ENCODE measurements around the gene ZBTB37.
"Not testable (repeated sequence)": the region's sequence is repeated elsewhere in the genome, so short reads cannot be mapped to it uniquely, and the experiment has no call there.

ZBTB37 gene

GRCh38 chr1:173856014-173856413 lies 12.2 kb upstream of the ZBTB37 start:
- Histone ChIP-seq H3K36me3 (ENCODE audit: control insufficient read depth, insufficient read depth, low read length) (peaks cover 29% of the 10 kb centered on the region), H3K9me3 (ENCODE audit: control insufficient read depth, low read length) (no peaks in the 10 kb centered on the region), H3K27me3 (replicated peaks; ENCODE audit: control insufficient read depth, insufficient read depth, low read length, poor library complexity, severe bottlenecking) (no peaks in the 10 kb centered on the region), H3K4me1 (ENCODE audit: control insufficient read depth, insufficient read depth, low read length, poor library complexity, severe bottlenecking) (no peaks in the 10 kb centered on the region), H3K4me3 (ENCODE audit: insufficient read depth, low read depth, low read length, poor library complexity, severe bottlenecking) (no peak overlapping the region), H3K27ac (ENCODE audit: insufficient read depth, low read length, poor library complexity, severe bottlenecking) (no peak overlapping the region)
- DNase-seq = no peak

GRCh38 chr1:173856903-173857302 lies 11.3 kb upstream of the ZBTB37 start:
- Histone ChIP-seq H3K36me3 (ENCODE audit: control insufficient read depth, insufficient read depth, low read length) (peaks cover 26% of the 10 kb centered on the region), H3K27me3 (replicated peaks; ENCODE audit: control insufficient read depth, insufficient read depth, low read length, poor library complexity, severe bottlenecking) (no peaks in the 10 kb centered on the region), H3K9me3 (ENCODE audit: control insufficient read depth, low read length) (no peaks in the 10 kb centered on the region), H3K27ac (ENCODE audit: insufficient read depth, low read length, poor library complexity, severe bottlenecking) (no peak overlapping the region), H3K4me3 (ENCODE audit: insufficient read depth, low read depth, low read length, poor library complexity, severe bottlenecking) (no peak overlapping the region), H3K4me1 (ENCODE audit: control insufficient read depth, insufficient read depth, low read length, poor library complexity, severe bottlenecking) (no peaks in the 10 kb centered on the region)
- DNase-seq = no peak

- Histone ChIP-seq H3K4me1 (ENCODE audit: control insufficient read depth, insufficient read depth, low read length, poor library complexity, severe bottlenecking) (no peaks in the 10 kb centered on the region), H3K4me3 (ENCODE audit: insufficient read depth, low read depth, low read length, poor library complexity, severe bottlenecking) (no peak overlapping the region), H3K27ac (ENCODE audit: insufficient read depth, low read length, poor library complexity, severe bottlenecking) (no peak overlapping the region), H3K9me3 (ENCODE audit: control insufficient read depth, low read length) (no peaks in the 10 kb centered on the region), H3K27me3 (replicated peaks; ENCODE audit: control insufficient read depth, insufficient read depth, low read length, poor library complexity, severe bottlenecking) (no peaks in the 10 kb centered on the region), H3K36me3 (ENCODE audit: control insufficient read depth, insufficient read depth, low read length) (peaks cover 25% of the 10 kb centered on the region)
- no peak for DNase-seq
These were observed 10.7 kb upstream of the ZBTB37 start for GRCh38 chr1:173857363-173857917.

- not testable (repeated sequence) for H3K27ac ChIP-seq (ENCODE audit: insufficient read depth, low read length, poor library complexity, severe bottlenecking); H3K4me3 ChIP-seq (ENCODE audit: insufficient read depth, low read depth, low read length, poor library complexity, severe bottlenecking); DNase-seq; H3K4me1 ChIP-seq (ENCODE audit: control insufficient read depth, insufficient read depth, low read length, poor library complexity, severe bottlenecking); H3K9me3 ChIP-seq (ENCODE audit: control insufficient read depth, low read length); H3K27me3 ChIP-seq (replicated peaks; ENCODE audit: control insufficient read depth, insufficient read depth, low read length, poor library complexity, severe bottlenecking)
- H3K36me3 ChIP-seq (ENCODE audit: control insufficient read depth, insufficient read depth, low read length) = peaks cover 31% of the 10 kb centered on the region
These were observed 8.6 kb upstream of the ZBTB37 start for GRCh38 chr1:173859547-173859946.

- Histone ChIP-seq H3K27ac (ENCODE audit: insufficient read depth, low read length, poor library complexity, severe bottlenecking) (no peak overlapping the region), H3K9me3 (ENCODE audit: control insufficient read depth, low read length) (no peaks in the 10 kb centered on the region), H3K4me3 (ENCODE audit: insufficient read depth, low read depth, low read length, poor library complexity, severe bottlenecking) (no peak overlapping the region), H3K4me1 (ENCODE audit: control insufficient read depth, insufficient read depth, low read length, poor library complexity, severe bottlenecking) (peaks cover 6% of the 10 kb centered on the region), H3K36me3 (ENCODE audit: control insufficient read depth, insufficient read depth, low read length) (peaks cover 34% of the 10 kb centered on the region), H3K27me3 (replicated peaks; ENCODE audit: control insufficient read depth, insufficient read depth, low read length, poor library complexity, severe bottlenecking) (no peaks in the 10 kb centered on the region)
- no peak for DNase-seq
These were observed 8.1 kb upstream of the ZBTB37 start for GRCh38 chr1:173860065-173860464.

GRCh38 chr1:173861731-173862145 lies 6.4 kb upstream of the ZBTB37 start:
- Histone ChIP-seq H3K4me1 (ENCODE audit: control insufficient read depth, insufficient read depth, low read length, poor library complexity, severe bottlenecking) (peaks cover 22% of the 10 kb centered on the region), H3K4me3 (ENCODE audit: insufficient read depth, low read depth, low read length, poor library complexity, severe bottlenecking) (no peak overlapping the region), H3K9me3 (ENCODE audit: control insufficient read depth, low read length) (no peaks in the 10 kb centered on the region), H3K27me3 (replicated peaks; ENCODE audit: control insufficient read depth, insufficient read depth, low read length, poor library complexity, severe bottlenecking) (no peaks in the 10 kb centered on the region), H3K36me3 (ENCODE audit: control insufficient read depth, insufficient read depth, low read length) (peaks cover 42% of the 10 kb centered on the region), H3K27ac (ENCODE audit: insufficient read depth, low read length, poor library complexity, severe bottlenecking) (no peak overlapping the region)
- no peak for DNase-seq

GRCh38 chr1:173862146-173862768 lies 5.9 kb upstream of the ZBTB37 start:
- DNase-seq; H3K4me3 ChIP-seq (ENCODE audit: insufficient read depth, low read depth, low read length, poor library complexity, severe bottlenecking); H3K27ac ChIP-seq (ENCODE audit: insufficient read depth, low read length, poor library complexity, severe bottlenecking); H3K9me3 ChIP-seq (ENCODE audit: control insufficient read depth, low read length); H3K27me3 ChIP-seq (replicated peaks; ENCODE audit: control insufficient read depth, insufficient read depth, low read length, poor library complexity, severe bottlenecking): not testable (repeated sequence)
- peaks cover 25% of the 10 kb centered on the region for H3K4me1 ChIP-seq (ENCODE audit: control insufficient read depth, insufficient read depth, low read length, poor library complexity, severe bottlenecking)
- H3K36me3 ChIP-seq (ENCODE audit: control insufficient read depth, insufficient read depth, low read length) = peaks cover 42% of the 10 kb centered on the region

GRCh38 chr1:173862769-173863223 lies 5.4 kb upstream of the ZBTB37 start:
- no peak for DNase-seq
- H3K4me3 ChIP-seq (ENCODE audit: insufficient read depth, low read depth, low read length, poor library complexity, severe bottlenecking) = no peak overlapping the region
- H3K27me3 ChIP-seq (replicated peaks; ENCODE audit: control insufficient read depth, insufficient read depth, low read length, poor library complexity, severe bottlenecking) = no peaks in the 10 kb centered on the region
- peaks cover 42% of the 10 kb centered on the region for H3K36me3 ChIP-seq (ENCODE audit: control insufficient read depth, insufficient read depth, low read length)
- H3K4me1 ChIP-seq (ENCODE audit: control insufficient read depth, insufficient read depth, low read length, poor library complexity, severe bottlenecking) = peaks cover 25% of the 10 kb centered on the region
- no peak overlapping the region for H3K27ac ChIP-seq (ENCODE audit: insufficient read depth, low read length, poor library complexity, severe bottlenecking)
- H3K9me3 ChIP-seq (ENCODE audit: control insufficient read depth, low read length) = no peaks in the 10 kb centered on the region

- H3K4me3 ChIP-seq (ENCODE audit: insufficient read depth, low read depth, low read length, poor library complexity, severe bottlenecking) = no peak overlapping the region
- peak overlapping the region; percentile 47 for H3K27ac ChIP-seq (ENCODE audit: insufficient read depth, low read length, poor library complexity, severe bottlenecking)
- no peaks in the 10 kb centered on the region for H3K9me3 ChIP-seq (ENCODE audit: control insufficient read depth, low read length)
- no peak for DNase-seq
- peaks cover 25% of the 10 kb centered on the region for H3K4me1 ChIP-seq (ENCODE audit: control insufficient read depth, insufficient read depth, low read length, poor library complexity, severe bottlenecking)
- H3K36me3 ChIP-seq (ENCODE audit: control insufficient read depth, insufficient read depth, low read length) = peaks cover 38% of the 10 kb centered on the region
- no peaks in the 10 kb centered on the region for H3K27me3 ChIP-seq (replicated peaks; ENCODE audit: control insufficient read depth, insufficient read depth, low read length, poor library complexity, severe bottlenecking)
These were observed 4.7 kb upstream of the ZBTB37 start for GRCh38 chr1:173863224-173864161.
